Activated CD4-positive, alpha-beta memory T cell treated with anti-CD3 and anti-CD28 coated beads, Interleukin-2, amount 10 ng/mL, durations not matched to agents 7 days and 5 days (primary cell): ENCODE data around the gene PTPRM. TPM values are rescaled to one million over a fixed set of nuclear protein-coding genes. Genes with fewer than 3 reads are reported as not detected.

Experiments used
- CTCF ChIA-PET: fragments of 350-600 bp; sonication (Branson Sonifier 250); formaldehyde crosslinking; loops from one replicate; lab custom pipeline; 2021; ENCODE audit warnings: antibody characterized with exemption, inconsistent platforms; lab: Charles Lee
- POLR2A ChIA-PET: fragments of 350-600 bp; sonication (Branson Sonifier 250); formaldehyde crosslinking; loops from one replicate; lab custom pipeline; 2021; ENCODE audit warnings: antibody characterized with exemption; lab: Charles Lee
- DNase-seq: peaks from one replicate; pipeline ENCODE4 v3.0.0-alpha.2; 2020
- H3K27ac Mint-ChIP-seq: one replicate; pipeline ENCODE4 v1.8.0; 2021; ENCODE audit warnings: mild to moderate bottlenecking, mixed read lengths
- H3K27me3 Mint-ChIP-seq: one replicate; pipeline ENCODE4 v1.8.0; 2021; ENCODE audit warnings: mixed read lengths
- H3K36me3 Mint-ChIP-seq: one replicate; pipeline ENCODE4 v1.8.0; 2021; ENCODE audit warnings: low read depth, mixed read lengths
- H3K4me1 Mint-ChIP-seq: one replicate; pipeline ENCODE4 v1.8.0; 2021; ENCODE audit warnings: mixed read lengths
- H3K4me3 Mint-ChIP-seq: one replicate; pipeline ENCODE4 v1.8.0; 2021; ENCODE audit warnings: mild to moderate bottlenecking, mixed read lengths
- H3K9me3 Mint-ChIP-seq: one replicate; pipeline ENCODE4 v1.8.0; 2021; ENCODE audit warnings: mixed read lengths
- total RNA-seq, 2 experiments: library from RNA; stranded (reverse); gene quantifications; one replicate each; pipeline ENCODE4 v1.2.3, GENCODE V29; 2021

The PTPRM gene
- total RNA-seq, 2 experiments from 2014 or later = 9.3 to 12.3 TPM

DNA sequence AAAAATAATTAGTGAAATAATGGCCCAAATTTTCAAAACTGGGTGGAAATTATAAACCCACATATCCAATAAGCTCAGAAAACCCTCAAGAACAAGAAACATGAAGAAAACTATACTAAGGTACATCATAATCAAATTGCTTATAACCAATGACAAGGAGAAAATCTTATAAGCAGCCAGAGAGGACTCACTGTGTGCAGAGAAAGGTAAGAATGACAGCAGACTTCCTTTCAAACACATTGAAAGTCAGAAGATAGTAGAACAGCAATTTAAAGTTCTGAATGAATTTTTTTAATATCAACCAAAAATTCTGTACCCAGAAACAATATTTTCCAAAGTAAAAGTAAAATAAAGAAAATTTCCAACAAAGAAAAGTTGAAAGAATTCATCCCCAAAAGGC, 844.4 kb downstream of the PTPRM start:
- no peaks in the 10 kb centered on the region for H3K36me3 Mint-ChIP-seq
- H3K9me3 Mint-ChIP-seq = peaks cover 12% of the 10 kb centered on the region
- H3K4me1 Mint-ChIP-seq = no peaks in the 10 kb centered on the region
- ChIA-PET POLR2A (no interaction called here), CTCF (no interaction called here)
- H3K27me3 Mint-ChIP-seq = no peaks in the 10 kb centered on the region
- H3K4me3 Mint-ChIP-seq = no peak overlapping the region
- no peak for DNase-seq
- no peak overlapping the region for H3K27ac Mint-ChIP-seq

DNA sequence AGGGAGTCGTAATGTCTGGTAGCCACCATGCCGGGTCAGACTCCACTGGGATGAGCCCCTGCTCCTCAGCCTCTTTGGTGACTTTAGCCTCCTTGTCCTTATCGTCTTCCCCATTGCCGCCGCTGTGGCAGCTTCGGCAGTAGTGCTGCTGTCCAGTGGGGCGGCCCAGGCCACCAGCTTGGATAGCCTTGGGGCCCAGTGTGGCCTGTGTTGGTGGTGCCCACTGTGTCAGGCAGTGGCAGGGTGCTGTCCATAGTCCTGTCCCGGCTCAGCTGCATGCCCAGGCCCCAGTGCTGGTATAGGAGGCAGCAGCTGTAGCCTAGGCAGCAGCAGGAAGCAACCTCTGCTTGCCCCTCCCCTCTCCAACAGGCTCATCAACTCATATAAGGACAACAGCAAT, 845.0 kb downstream of the PTPRM start:
- Mint-ChIP-seq H3K9me3 (peaks cover 12% of the 10 kb centered on the region), H3K36me3 (no peaks in the 10 kb centered on the region), H3K4me3 (no peak overlapping the region), H3K27me3 (no peaks in the 10 kb centered on the region), H3K4me1 (no peaks in the 10 kb centered on the region), H3K27ac (no peak overlapping the region)
- CTCF ChIA-PET = no interaction called here
- DNase-seq = no peak
- POLR2A ChIA-PET = no interaction called here

DNA sequence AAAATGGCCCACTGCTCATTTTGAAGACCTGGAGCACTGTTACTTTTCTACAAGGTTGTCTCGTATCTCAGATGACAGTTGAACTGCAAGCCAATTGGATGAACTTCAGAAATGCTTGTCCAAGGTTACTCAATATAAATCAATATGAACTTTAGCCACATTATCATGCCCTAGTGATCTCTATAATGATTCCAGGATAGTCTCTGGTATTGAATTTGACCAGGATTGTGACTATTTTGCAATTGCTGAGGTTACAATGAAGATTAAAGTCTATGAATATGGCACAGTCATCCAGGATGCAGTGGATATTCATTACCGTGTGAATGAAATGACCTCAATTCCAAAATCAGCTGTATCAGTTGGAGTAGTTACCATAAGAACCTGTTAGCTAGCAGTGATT, 846.1 kb downstream of the PTPRM start:
- H3K36me3 Mint-ChIP-seq = no peaks in the 10 kb centered on the region
- no peaks in the 10 kb centered on the region for H3K27me3 Mint-ChIP-seq
- peaks cover 9% of the 10 kb centered on the region for H3K9me3 Mint-ChIP-seq
- H3K27ac Mint-ChIP-seq = no peak overlapping the region
- DNase-seq = no peak
- no peak overlapping the region for H3K4me3 Mint-ChIP-seq
- CTCF ChIA-PET = no interaction called here
- H3K4me1 Mint-ChIP-seq = no peaks in the 10 kb centered on the region
- POLR2A ChIA-PET = no interaction called here

DNA sequence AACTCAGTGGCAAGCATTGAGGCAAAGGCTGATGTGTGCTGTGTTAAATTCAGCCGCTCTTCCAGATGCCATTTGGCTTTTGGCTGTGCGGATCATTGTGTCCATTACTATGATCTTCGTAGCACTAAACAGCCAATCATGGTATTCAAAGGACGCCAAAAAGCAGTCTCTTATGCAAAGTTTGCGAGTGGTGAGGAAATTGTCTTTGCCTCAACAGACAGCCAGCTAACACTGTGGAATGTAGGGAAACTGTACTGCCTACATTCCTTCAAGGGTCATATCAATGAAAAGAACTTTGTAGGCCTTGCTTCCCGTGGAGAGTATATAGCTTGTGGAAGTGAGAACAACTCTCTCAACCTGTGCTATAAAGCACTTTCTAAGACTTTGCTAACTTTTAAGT, 846.6 kb downstream of the PTPRM start:
- CTCF ChIA-PET = no interaction called here
- Mint-ChIP-seq H3K36me3 (no peaks in the 10 kb centered on the region), H3K9me3 (peaks cover 8% of the 10 kb centered on the region), H3K27me3 (no peaks in the 10 kb centered on the region), H3K27ac (no peak overlapping the region), H3K4me1 (no peaks in the 10 kb centered on the region), H3K4me3 (no peak overlapping the region)
- POLR2A ChIA-PET = no interaction called here
- DNase-seq = no peak

DNA sequence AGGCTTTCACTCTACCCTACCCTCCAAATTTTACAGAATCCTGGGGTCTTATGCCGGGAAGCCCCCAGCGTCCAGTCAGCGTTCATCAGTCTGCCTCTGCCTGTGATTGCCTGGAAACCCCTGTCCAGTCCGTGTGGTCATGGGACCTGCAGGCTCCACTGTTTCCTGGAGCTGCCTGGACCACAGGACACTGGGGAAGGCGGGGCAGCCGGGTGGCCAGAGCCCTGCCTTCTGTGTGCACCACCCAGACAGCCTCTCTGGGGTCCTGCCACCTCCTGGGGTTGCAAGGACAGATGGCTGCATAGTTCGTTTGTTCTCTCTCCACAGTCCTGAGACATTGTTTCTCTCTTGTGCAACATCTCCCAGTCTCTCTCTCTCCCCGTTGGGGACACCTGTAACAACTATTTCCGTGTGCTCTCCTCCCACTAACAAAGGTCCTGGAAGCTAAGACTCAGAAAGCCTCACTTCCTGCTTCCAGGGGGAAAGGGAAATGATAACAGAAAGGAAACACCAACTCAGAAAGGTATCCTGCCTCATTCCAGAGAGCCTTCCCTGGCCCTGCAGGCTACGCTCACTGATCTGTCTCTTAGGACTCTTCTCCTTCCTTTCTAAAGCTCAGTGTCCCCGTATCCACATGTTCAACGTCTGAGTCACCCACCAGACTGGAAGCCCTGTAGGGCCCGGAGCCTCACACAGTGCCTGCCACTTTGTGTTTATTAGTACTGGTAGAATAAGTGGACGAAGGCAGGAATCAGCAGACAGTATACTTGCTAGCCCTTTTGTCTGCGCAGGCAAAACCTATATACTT, 849.3 kb downstream of the PTPRM start:
- Mint-ChIP-seq H3K4me1 (no peaks in the 10 kb centered on the region), H3K4me3 (no peak overlapping the region), H3K9me3 (peaks cover 5% of the 10 kb centered on the region), H3K36me3 (no peaks in the 10 kb centered on the region), H3K27me3 (no peaks in the 10 kb centered on the region), H3K27ac (no peak overlapping the region)
- ChIA-PET POLR2A (no interaction called here), CTCF (no interaction called here)
- no peak for DNase-seq

DNA sequence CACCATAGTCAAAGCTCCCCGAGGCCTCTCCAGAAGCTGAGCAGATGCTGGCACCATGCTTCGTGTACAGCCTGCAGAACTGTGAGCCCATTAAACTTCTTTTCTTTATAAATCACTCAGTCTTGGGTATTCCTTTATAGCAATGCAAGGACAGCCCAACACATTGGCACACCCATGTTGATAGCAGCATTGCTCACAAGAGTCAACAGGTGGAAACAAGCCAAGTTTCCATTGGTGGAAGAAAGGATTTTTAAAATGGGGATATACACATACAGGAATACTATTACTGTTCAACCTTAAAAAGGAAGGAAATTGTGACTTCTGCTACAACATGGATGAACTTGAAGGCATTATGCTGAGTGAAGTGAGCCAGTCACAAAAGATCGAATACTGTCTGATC, 855.3 kb downstream of the PTPRM start:
- H3K36me3 Mint-ChIP-seq = no peaks in the 10 kb centered on the region
- peaks cover 3% of the 10 kb centered on the region for H3K9me3 Mint-ChIP-seq
- no peak overlapping the region for H3K4me3 Mint-ChIP-seq
- POLR2A ChIA-PET = no interaction called here
- no peaks in the 10 kb centered on the region for H3K4me1 Mint-ChIP-seq
- H3K27me3 Mint-ChIP-seq = no peaks in the 10 kb centered on the region
- CTCF ChIA-PET = no interaction called here
- no peak overlapping the region for H3K27ac Mint-ChIP-seq
- no peak for DNase-seq

DNA sequence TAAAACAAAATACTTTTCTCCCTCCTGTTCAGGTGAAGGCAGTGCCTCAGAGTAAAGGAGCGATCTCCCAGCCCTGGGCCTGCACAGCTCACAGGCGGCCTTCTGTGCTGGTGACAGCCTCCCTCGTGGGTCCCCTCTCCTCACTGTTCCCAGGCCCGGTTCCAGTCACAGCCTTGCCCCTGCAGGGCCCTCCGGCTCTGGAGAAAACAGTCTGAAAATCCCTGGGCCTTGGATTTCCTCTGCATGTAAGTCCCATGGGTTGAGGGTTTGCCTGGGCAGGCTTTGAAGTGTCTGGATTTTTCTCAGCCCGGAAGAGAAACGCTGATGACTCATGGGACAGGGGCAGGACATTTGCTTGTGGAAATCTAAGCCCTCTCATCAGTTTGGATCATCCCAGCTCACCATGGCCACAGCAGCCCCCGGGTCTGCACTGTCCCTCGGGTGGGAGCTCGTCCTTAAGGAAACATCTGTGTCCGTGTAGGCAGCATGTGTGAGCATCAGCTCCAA, 856.0 kb downstream of the PTPRM start:
- Mint-ChIP-seq H3K36me3 (no peaks in the 10 kb centered on the region), H3K9me3 (peaks cover 3% of the 10 kb centered on the region), H3K4me3 (no peak overlapping the region), H3K4me1 (no peaks in the 10 kb centered on the region), H3K27me3 (no peaks in the 10 kb centered on the region), H3K27ac (no peak overlapping the region)
- POLR2A ChIA-PET = no interaction called here
- no peak for DNase-seq
- CTCF ChIA-PET = no interaction called here

DNA sequence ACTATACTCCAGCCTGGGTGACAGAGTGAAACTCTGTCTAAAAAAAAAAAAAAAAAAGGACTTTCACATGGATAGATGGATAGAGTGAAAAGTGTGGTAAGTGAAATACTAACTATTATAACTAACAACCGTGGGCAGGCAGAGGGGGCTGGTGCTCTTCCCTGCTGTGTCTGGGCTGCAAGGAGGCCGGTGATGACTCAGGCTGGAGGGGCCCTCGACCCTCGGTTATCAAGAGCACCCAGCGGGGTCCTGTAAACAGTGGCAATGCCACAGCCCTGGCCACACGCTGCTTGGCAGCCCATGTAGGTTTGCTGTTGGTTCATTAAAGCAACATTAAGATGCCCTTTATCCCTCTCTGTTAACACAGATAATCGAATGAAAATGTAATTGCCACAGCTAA, 857.4 kb downstream of the PTPRM start:
- H3K4me1 Mint-ChIP-seq = no peaks in the 10 kb centered on the region
- H3K4me3 Mint-ChIP-seq = no peak overlapping the region
- CTCF ChIA-PET = no interaction called here
- no peak overlapping the region for H3K27ac Mint-ChIP-seq
- no peaks in the 10 kb centered on the region for H3K36me3 Mint-ChIP-seq
- POLR2A ChIA-PET = no interaction called here
- no peaks in the 10 kb centered on the region for H3K27me3 Mint-ChIP-seq
- DNase-seq = no peak
- peaks cover 3% of the 10 kb centered on the region for H3K9me3 Mint-ChIP-seq

DNA sequence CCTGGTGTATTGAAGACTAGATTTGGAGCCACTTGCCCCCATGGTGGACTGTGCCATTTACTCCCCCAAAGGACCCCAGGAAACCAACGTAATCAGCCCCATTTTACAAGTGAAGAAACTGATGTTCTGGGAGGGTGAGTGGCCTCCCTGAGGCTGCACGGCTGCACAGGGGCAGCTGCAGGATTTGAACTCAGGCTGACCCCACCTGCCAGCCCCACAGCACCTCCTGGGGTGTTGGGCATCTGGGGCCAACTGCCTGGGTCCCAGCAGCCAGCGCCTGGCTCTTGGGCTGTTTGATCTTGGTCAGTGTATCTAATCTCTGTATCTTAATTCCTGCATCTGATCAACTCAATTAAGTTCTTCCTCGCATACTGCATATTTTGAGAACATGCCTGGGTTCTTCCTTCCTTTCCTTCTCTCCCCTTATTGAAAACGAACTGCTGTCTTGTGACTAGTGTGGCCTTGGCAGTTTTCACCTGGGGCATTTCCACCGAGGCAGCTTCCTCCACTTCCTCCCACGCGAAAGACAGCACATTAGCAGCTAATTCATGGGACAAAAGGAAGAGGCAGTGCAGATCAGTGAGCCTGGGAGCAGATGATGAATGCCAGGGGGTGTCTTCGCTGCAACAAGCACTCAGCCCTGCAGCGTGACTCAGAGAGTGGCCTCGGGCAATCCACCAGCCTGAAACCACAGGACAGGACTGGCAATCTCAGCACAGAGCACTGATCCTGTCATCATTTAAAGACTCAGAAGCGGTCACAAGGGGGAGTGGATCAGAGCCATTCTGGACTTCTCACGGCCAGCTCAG, 858.0 kb downstream of the PTPRM start:
- no peaks in the 10 kb centered on the region for H3K36me3 Mint-ChIP-seq
- H3K4me3 Mint-ChIP-seq = no peak overlapping the region
- H3K9me3 Mint-ChIP-seq = peaks cover 3% of the 10 kb centered on the region
- H3K27ac Mint-ChIP-seq = no peak overlapping the region
- POLR2A ChIA-PET = no interaction called here
- CTCF ChIA-PET = no interaction called here
- no peaks in the 10 kb centered on the region for H3K27me3 Mint-ChIP-seq
- no peaks in the 10 kb centered on the region for H3K4me1 Mint-ChIP-seq
- no peak for DNase-seq

DNA sequence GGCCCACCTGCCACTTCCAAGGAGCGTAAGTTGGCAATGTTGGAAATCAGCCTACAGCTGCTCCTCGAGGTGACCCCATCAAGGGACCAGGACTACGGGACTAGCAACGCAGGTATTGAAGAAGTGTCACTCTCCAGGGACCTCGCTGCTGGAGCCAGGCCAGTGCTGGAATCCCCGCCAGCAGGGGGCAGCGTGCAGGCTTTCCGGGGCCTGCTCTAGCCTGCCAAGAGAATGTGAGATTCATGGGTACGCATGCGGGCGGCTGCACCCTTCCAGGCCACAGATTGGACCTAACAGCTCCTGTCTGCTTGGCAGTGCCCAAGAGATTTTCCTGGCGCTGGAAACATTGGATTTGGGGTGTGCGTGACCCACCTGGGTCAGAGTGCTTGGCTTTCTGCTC, 859.3 kb downstream of the PTPRM start:
- ChIA-PET CTCF (no interaction called here), POLR2A (no interaction called here)
- DNase-seq = no peak
- H3K36me3 Mint-ChIP-seq = no peaks in the 10 kb centered on the region
- no peaks in the 10 kb centered on the region for H3K4me1 Mint-ChIP-seq
- H3K27ac Mint-ChIP-seq = no peak overlapping the region
- peaks cover 3% of the 10 kb centered on the region for H3K9me3 Mint-ChIP-seq
- H3K4me3 Mint-ChIP-seq = no peak overlapping the region
- no peaks in the 10 kb centered on the region for H3K27me3 Mint-ChIP-seq

DNA sequence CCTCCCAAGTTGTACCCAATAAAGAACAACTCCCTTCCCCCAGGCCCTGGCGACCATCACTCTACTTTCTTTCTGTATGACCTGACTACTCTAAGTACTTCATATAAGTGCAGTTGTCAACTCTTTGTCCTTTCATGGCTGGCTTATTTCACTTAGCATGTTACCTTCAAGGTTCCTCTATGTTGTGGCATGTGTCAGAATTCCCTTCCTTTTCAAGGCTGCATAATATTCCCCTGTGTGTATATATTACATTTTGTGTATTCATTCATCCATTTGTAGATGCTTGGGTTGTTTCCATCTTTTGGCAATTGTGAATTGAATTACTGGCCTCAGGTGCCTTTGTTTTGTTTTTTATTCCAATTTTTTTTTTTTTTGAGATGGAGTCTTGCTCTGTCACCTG, 860.2 kb downstream of the PTPRM start:
- no peaks in the 10 kb centered on the region for H3K4me1 Mint-ChIP-seq
- no peaks in the 10 kb centered on the region for H3K36me3 Mint-ChIP-seq
- no peaks in the 10 kb centered on the region for H3K27me3 Mint-ChIP-seq
- ChIA-PET CTCF (no interaction called here), POLR2A (no interaction called here)
- no peak for DNase-seq
- H3K4me3 Mint-ChIP-seq = no peak overlapping the region
- H3K27ac Mint-ChIP-seq = no peak overlapping the region
- H3K9me3 Mint-ChIP-seq = peaks cover 3% of the 10 kb centered on the region

DNA sequence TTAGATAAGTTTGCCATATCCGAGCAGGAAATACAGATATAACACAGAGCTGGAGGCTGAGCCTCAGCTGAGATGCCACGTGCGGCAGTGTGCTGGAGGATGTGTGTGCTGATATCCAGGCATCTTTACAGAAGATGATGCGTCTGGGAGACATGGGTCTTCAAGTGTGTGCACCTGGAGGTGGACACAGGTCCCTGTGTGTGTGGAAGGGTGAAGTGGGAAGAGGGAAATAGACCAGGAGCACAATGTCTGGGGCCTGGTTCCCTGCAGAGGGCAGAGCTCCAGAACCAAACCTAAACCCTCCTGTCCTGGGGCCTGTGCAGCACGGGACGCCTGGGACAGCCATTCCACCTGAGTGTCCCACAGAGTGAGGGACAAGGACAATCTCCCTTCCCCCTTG, 861.8 kb downstream of the PTPRM start:
- Mint-ChIP-seq H3K27me3 (no peaks in the 10 kb centered on the region), H3K4me1 (no peaks in the 10 kb centered on the region), H3K36me3 (no peaks in the 10 kb centered on the region), H3K4me3 (no peak overlapping the region), H3K9me3 (peaks cover 3% of the 10 kb centered on the region), H3K27ac (no peak overlapping the region)
- ChIA-PET CTCF (no interaction called here), POLR2A (no interaction called here)
- DNase-seq = no peak

DNA sequence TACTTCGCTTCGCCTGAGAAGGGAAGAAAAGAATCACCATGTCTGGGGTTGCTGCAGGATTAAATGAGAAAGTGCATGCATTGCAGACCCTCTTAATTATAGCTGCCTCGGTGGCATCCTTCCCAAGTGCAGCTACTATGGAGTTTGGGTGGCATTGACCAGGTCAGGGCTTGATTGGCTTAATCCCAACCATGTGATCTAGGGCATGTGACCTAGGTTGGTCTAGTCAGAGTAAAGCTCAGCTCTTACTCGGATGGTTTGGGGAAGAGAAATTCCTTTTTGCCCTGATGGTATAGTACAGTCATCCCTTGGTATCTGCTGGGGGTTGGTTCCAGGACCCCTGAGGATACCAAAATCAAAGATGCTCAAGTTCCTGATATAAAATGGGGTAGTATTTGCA, 863.9 kb downstream of the PTPRM start:
- DNase-seq = no peak
- H3K27ac Mint-ChIP-seq = no peak overlapping the region
- no peaks in the 10 kb centered on the region for H3K36me3 Mint-ChIP-seq
- H3K4me1 Mint-ChIP-seq = no peaks in the 10 kb centered on the region
- POLR2A ChIA-PET = no interaction called here
- no peaks in the 10 kb centered on the region for H3K27me3 Mint-ChIP-seq
- no peak overlapping the region for H3K4me3 Mint-ChIP-seq
- peaks cover 3% of the 10 kb centered on the region for H3K9me3 Mint-ChIP-seq
- CTCF ChIA-PET = no interaction called here
